HepG2 (cell line): ENCODE results near the gene ANTXR1. TPM values are rescaled to one million over a fixed set of nuclear protein-coding genes. Genes with fewer than 3 reads are reported as not detected.

Experiments used
- ARID2 ChIP-seq: sonication (generic); formaldehyde crosslinking; IDR thresholded peaks from 2 replicates; pipeline ENCODE4 v1.8.1; 2022; ENCODE audit warnings: mild to moderate bottlenecking, missing genetic modification reagents, borderline replicate concordance
- BORCS8-MEF2B ChIP-seq: sonication (generic); formaldehyde crosslinking; IDR thresholded peaks from 2 replicates; pipeline ENCODE4 v1.8.0; 2022; ENCODE audit warnings: mild to moderate bottlenecking, missing genetic modification reagents
- JUND ChIP-seq: sonication (generic); formaldehyde crosslinking; IDR thresholded peaks from 2 replicates; pipeline ENCODE4 v1.8.0; 2022; ENCODE audit warnings: mild to moderate bottlenecking, missing genetic modification reagents
- KAT7 ChIP-seq: IDR thresholded peaks from 2 replicates; pipeline ENCODE4 v1.6.1; 2018; ENCODE audit warnings: borderline replicate concordance, missing compliant biosample characterization
- MAZ ChIP-seq, 2 experiments: sonication (generic) in 1 of 2; formaldehyde crosslinking in 1 of 2; IDR thresholded peaks; 2 replicates each; pipeline versions ENCODE4 v1.5.0 to v1.6.1; 2012 to 2020; ENCODE audit warnings: low read depth in 2 of 2, mild to moderate bottlenecking in 2 of 2, borderline replicate concordance in 1 of 2, improper control_type of control experiment in 1 of 2, low read length in 1 of 2, missing genetic modification reagents in 1 of 2, moderate library complexity in 1 of 2
- NR2F6 ChIP-seq, 2 experiments: IDR thresholded peaks; 2 replicates each; pipeline ENCODE4 v1.6.1; 2016; ENCODE audit warnings: antibody characterized with exemption in 1 of 2, mild to moderate bottlenecking in 1 of 2
- SATB2 ChIP-seq: sonication (generic); formaldehyde crosslinking; IDR thresholded peaks from 2 replicates; pipeline ENCODE4 v1.5.0; 2020; ENCODE audit warnings: missing genetic modification reagents
- SMARCC2 ChIP-seq: fragments of 450-650 bp; IDR thresholded peaks from 2 replicates; pipeline ENCODE4 v1.6.1; 2017; ENCODE audit warnings: antibody characterized with exemption, mild to moderate bottlenecking
- SOX13 ChIP-seq, 3 experiments: fragments of 450-650 bp in 1 of 3; sonication (generic) in 1 of 3; formaldehyde crosslinking in 1 of 3; IDR thresholded peaks in 2 of 3; conservative IDR thresholded peaks in 1 of 3; 2 replicates each; pipeline versions ENCODE4 v1.5.0 to v1.6.1; 2016 to 2020; ENCODE audit warnings: antibody characterized with exemption in 1 of 3, mild to moderate bottlenecking in 1 of 3, missing compliant biosample characterization in 1 of 3, missing genetic modification reagents in 1 of 3, moderate library complexity in 1 of 3
- STAG1 ChIP-seq: sonication (generic); formaldehyde crosslinking; IDR thresholded peaks from 2 replicates; pipeline ENCODE4 v1.4.0; 2020; ENCODE audit warnings: missing genetic modification reagents
- TBX2 ChIP-seq: sonication (generic); formaldehyde crosslinking; IDR thresholded peaks from 2 replicates; pipeline ENCODE4 v1.5.0; 2020; ENCODE audit warnings: missing genetic modification reagents, mild to moderate bottlenecking, borderline replicate concordance
- YY1 ChIP-seq: IDR thresholded peaks from 2 replicates; pipeline ENCODE4 v1.6.1; 2011; ENCODE audit warnings: low read length, low read depth, moderate library complexity, mild to moderate bottlenecking; ENCODE audit not compliant: insufficient read depth, insufficient replicate concordance
- ZEB1 ChIP-seq: IDR thresholded peaks from 2 replicates; pipeline ENCODE4 v1.6.1; 2012; ENCODE audit warnings: mild to moderate bottlenecking, low read depth, inconsistent platforms; ENCODE audit not compliant: insufficient replicate concordance
- polyA plus RNA-seq, 8 experiments: library from polyadenylated mRNA; depleted of rRNA in 3 of 8; stranded (reverse) in 7 of 8; unstranded in 1 of 8; fragments of >200 nt; fragmentation: Illumina TruSeq in 4 of 8; extraction: Trizol in 4 of 8; gene quantifications; 2 replicates each; pipeline versions ENCODE4 v1.2.1 to v1.2.3, GENCODE V29; 2011 to 2016; ENCODE audit warnings: low read depth in 4 of 8, missing spikeins in 1 of 8, mixed read lengths in 1 of 8; ENCODE audit not compliant: insufficient read depth in 1 of 8
- total RNA-seq, 5 experiments: library from RNA; depleted of rRNA; stranded (reverse); fragments of >200 nt; fragmentation: Illumina TruSeq; extraction: Trizol; gene quantifications; 2 replicates each; pipeline ENCODE4 v1.2.3, GENCODE V29; 2016; ENCODE audit warnings: low read depth in 1 of 5
- TF ChIP-seq, protein P1 (sequence below): sonication (generic); formaldehyde crosslinking; IDR thresholded peaks from 2 replicates; pipeline ENCODE4 v1.4.0; 2020; ENCODE audit warnings: missing genetic modification reagents
- TF ChIP-seq, protein P2 (sequence below): sonication (generic); formaldehyde crosslinking; IDR thresholded peaks from 2 replicates; pipeline ENCODE4 v1.5.1; 2020; ENCODE audit warnings: missing genetic modification reagents, mild to moderate bottlenecking, borderline replicate concordance
- TF ChIP-seq, protein P3 (sequence below): sonication (generic); formaldehyde crosslinking; IDR thresholded peaks from 2 replicates; pipeline ENCODE4 v1.5.1; 2020; ENCODE audit warnings: mild to moderate bottlenecking, missing genetic modification reagents, moderate library complexity
- TF ChIP-seq, protein P4 (sequence below): sonication (generic); formaldehyde crosslinking; IDR thresholded peaks from 2 replicates; pipeline ENCODE4 v1.8.1; 2023; ENCODE audit warnings: mild to moderate bottlenecking, missing genetic modification reagents

Gene ANTXR1
- total and polyA plus RNA-seq, 2 of the 13 experiments (the other 11 are each of a cell fraction or from before 2014, with no cell fraction given): 4.5 to 12.7 TPM

DNA sequence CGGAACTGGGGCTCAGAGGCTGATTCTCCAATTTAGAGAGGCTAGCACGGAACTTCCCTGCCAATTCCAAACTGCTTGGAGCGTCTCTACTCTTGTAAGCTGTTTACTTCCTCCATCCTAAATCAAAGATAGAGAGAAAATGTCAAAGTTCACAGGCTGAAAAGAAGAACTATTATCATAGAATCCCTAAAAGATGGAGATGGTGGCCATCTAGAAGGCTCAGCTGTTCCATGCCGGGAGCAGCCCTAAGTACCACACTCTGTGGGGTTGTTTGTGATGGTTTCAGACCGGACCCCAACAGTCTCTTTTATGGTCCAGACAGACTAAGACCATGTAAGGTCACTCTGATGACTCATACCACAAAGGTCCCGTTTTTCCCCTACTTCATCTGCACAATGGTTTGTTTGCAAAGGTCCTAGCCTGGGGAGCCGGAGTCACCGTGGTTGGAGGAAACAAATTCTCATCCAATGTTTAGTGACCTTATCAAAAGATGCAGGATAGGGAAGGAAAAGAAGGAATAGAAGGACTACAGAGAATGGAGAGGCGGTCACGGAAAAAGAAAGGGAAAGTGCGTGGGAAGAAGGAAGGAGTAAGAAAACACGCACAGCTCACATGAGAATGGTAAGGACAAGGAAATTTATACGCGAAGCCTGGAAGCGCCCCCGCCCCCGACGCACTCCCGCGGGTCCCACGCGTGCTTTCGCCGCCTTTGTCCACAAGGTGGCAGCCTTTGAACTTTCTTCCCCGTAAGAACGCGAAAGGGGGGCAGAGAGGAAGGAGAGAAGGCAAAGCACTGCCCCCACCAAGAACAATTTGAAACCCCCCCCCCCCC lies 453 bp upstream of the ANTXR1 start (continued):
- TF ChIP-seq KAT7 (CRISPR knock-in tag): 0 out of 2 replicates have a peak, but pooled peaks have one; percentile 7
- peak; percentile 57; the same call in 1 of the 2 replicates for TF ChIP-seq JUND (CRISPR knock-in tag)
- TF ChIP-seq, protein P1, sequence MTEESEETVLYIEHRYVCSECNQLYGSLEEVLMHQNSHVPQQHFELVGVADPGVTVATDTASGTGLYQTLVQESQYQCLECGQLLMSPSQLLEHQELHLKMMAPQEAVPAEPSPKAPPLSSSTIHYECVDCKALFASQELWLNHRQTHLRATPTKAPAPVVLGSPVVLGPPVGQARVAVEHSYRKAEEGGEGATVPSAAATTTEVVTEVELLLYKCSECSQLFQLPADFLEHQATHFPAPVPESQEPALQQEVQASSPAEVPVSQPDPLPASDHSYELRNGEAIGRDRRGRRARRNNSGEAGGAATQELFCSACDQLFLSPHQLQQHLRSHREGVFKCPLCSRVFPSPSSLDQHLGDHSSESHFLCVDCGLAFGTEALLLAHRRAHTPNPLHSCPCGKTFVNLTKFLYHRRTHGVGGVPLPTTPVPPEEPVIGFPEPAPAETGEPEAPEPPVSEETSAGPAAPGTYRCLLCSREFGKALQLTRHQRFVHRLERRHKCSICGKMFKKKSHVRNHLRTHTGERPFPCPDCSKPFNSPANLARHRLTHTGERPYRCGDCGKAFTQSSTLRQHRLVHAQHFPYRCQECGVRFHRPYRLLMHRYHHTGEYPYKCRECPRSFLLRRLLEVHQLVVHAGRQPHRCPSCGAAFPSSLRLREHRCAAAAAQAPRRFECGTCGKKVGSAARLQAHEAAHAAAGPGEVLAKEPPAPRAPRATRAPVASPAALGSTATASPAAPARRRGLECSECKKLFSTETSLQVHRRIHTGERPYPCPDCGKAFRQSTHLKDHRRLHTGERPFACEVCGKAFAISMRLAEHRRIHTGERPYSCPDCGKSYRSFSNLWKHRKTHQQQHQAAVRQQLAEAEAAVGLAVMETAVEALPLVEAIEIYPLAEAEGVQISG (CRISPR knock-in tag): peak; percentile 14; the same call in 1 of the 2 replicates
- peak; percentile 12; the same call in 1 of the 2 replicates for TF ChIP-seq BORCS8-MEF2B (CRISPR knock-in tag)
- TF ChIP-seq STAG1 (CRISPR knock-in tag): peak; percentile 77
- TF ChIP-seq ZEB1: no peak
- TF ChIP-seq SOX13 (IDR thresholded peaks at IDR 0.05): no peak
- no peak; a peak in 1 of 4 replicates for TF ChIP-seq SOX13 (CRISPR knock-in tag; conservative IDR thresholded peaks at IDR 0.05 in 1 of 2, IDR thresholded peaks at IDR 0.05 in 1 of 2)
- TF ChIP-seq, protein P2, sequence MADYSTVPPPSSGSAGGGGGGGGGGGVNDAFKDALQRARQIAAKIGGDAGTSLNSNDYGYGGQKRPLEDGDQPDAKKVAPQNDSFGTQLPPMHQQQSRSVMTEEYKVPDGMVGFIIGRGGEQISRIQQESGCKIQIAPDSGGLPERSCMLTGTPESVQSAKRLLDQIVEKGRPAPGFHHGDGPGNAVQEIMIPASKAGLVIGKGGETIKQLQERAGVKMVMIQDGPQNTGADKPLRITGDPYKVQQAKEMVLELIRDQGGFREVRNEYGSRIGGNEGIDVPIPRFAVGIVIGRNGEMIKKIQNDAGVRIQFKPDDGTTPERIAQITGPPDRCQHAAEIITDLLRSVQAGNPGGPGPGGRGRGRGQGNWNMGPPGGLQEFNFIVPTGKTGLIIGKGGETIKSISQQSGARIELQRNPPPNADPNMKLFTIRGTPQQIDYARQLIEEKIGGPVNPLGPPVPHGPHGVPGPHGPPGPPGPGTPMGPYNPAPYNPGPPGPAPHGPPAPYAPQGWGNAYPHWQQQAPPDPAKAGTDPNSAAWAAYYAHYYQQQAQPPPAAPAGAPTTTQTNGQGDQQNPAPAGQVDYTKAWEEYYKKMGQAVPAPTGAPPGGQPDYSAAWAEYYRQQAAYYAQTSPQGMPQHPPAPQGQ: no peak
- no peak for TF ChIP-seq SMARCC2
- TF ChIP-seq SATB2 (CRISPR knock-in tag): no peak
- 0 out of 2 replicates have a peak, but pooled peaks have one; percentile 10 for TF ChIP-seq TBX2
- TF ChIP-seq MAZ (IDR thresholded peaks at IDR 0.05; ENCODE audit: borderline replicate concordance, low read depth, low read length): no peak; the same call in 1 of the 2 replicates
- 0 out of 2 replicates have a peak, but pooled peaks have one; percentile 22 for TF ChIP-seq MAZ (CRISPR knock-in tag; IDR thresholded peaks at IDR 0.05; ENCODE audit: low read depth)
- TF ChIP-seq, protein P3, sequence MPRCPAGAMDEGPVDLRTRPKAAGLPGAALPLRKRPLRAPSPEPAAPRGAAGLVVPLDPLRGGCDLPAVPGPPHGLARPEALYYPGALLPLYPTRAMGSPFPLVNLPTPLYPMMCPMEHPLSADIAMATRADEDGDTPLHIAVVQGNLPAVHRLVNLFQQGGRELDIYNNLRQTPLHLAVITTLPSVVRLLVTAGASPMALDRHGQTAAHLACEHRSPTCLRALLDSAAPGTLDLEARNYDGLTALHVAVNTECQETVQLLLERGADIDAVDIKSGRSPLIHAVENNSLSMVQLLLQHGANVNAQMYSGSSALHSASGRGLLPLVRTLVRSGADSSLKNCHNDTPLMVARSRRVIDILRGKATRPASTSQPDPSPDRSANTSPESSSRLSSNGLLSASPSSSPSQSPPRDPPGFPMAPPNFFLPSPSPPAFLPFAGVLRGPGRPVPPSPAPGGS (CRISPR knock-in tag): no peak
- TF ChIP-seq ARID2 (CRISPR knock-in tag): no peak
- TF ChIP-seq NR2F6 (IDR thresholded peaks at IDR 0.05): no peak
- 0 out of 2 replicates have a peak, but pooled peaks have one; percentile 8 for TF ChIP-seq NR2F6 (CRISPR knock-in tag; IDR thresholded peaks at IDR 0.05)
- peak; percentile 7 for TF ChIP-seq YY1
- TF ChIP-seq, protein P4, sequence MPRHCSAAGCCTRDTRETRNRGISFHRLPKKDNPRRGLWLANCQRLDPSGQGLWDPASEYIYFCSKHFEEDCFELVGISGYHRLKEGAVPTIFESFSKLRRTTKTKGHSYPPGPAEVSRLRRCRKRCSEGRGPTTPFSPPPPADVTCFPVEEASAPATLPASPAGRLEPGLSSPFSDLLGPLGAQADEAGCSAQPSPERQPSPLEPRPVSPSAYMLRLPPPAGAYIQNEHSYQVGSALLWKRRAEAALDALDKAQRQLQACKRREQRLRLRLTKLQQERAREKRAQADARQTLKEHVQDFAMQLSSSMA (CRISPR knock-in tag): no peak
